ENCODE results near the gene TRPC4AP. TPM values are rescaled to one million over a fixed set of nuclear protein-coding genes. Genes with fewer than 3 reads are reported as not detected.

Gene TRPC4AP
- total and polyA plus RNA-seq, 2 of the 8 experiments (the other 6 are each of a cell fraction or from before 2014, with no cell fraction given) = 73.1 to 74.8 TPM

DNA sequence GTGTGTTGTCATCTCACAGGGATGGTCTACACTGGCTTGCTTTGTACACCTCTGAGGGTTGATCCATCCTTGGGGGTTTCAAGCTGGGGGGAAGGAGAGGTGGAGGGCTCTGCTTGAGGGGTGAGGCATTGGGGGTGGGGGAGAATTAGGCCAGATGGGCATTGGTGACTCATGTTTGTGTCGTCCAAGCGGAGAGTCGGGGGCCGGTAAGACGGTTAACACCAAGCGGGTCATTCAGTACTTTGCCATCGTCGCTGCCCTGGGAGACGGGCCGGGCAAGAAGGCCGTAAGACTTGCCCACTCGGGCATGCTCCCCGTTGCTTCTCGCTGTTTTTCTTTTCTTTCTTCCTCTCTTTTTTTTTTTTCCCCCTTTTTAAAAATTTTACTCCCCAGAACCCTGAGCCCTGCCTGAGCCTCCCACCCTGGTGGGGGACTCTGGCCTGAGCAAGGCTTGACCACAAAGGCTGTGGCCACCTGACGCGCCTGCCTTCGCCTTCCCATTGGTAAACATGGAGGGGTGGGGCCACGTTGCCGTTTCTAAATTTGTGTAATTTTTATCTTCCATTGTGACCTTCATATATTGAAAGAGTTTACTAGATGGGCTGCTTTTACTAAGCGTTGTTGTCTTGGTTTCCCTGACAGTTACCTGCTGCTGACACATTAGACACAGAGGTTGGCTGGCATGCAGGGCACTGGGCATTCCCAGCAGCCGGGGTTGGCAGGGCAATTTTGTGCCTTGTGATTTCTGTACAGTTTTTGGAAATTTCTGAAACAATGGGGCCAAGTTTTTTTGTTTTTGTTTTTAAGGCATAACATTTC is 110.1 kb downstream of the TRPC4AP start:
- Histone ChIP-seq H4K8ac (ENCODE audit: extremely low read depth, insufficient read depth, low read length) (0 out of 2 replicates have a peak overlapping the region, but pooled peaks have one; percentile 8), H2BK5ac (ENCODE audit: low read depth, low read length) (no peak overlapping the region; the same call in 1 of the 2 replicates), H3K23ac (ENCODE audit: insufficient read length) (no peak overlapping the region), H2BK20ac (ENCODE audit: low read length) (no peak overlapping the region), H3K9ac (replicated peaks in 1 of 4; ENCODE audit: extremely low read depth in 1 of 4, low read depth in 3 of 4, low read length in 3 of 4) (no peak overlapping the region), H2AFZ (ENCODE audit: low read length) (no peak overlapping the region), H2BK120ac (replicated peaks; ENCODE audit: low read depth, low read length) (no peak overlapping the region), H3K79me1 (ENCODE audit: low read depth, low read length) (no peaks in the 10 kb centered on the region), H4K20me1 (replicated peaks in 1 of 2; ENCODE audit: control insufficient read depth in 1 of 2, insufficient read depth in 2 of 2, low read length in 2 of 2) (peaks cover 0 to 3% of the 10 kb centered on the region in 2 experiments), H3K23me2 (ENCODE audit: low read depth, low read length) (peaks cover 4% of the 10 kb centered on the region; the same call in 1 of the 2 replicates), H2AK5ac (ENCODE audit: low read depth, low read length) (no peak overlapping the region), H3K4me1 (replicated peaks in 1 of 4; ENCODE audit: control insufficient read depth in 3 of 4, insufficient read depth in 4 of 4, low read length in 3 of 4) (peaks cover 0 to 49% (median 27%) of the 10 kb centered on the region in 4 experiments; a peak in 6 of 7 replicates), H3K56ac (replicated peaks; ENCODE audit: insufficient read length, low read depth, low read length) (no peak overlapping the region), H3K27ac (ENCODE audit: low read depth, low read length) (no peak overlapping the region), H3K9me3 (ENCODE audit: insufficient read depth in 2 of 2, low read depth in 1 of 2, low read length in 1 of 2) (no peaks in the 10 kb centered on the region), H2BK15ac (ENCODE audit: low read length) (no peak overlapping the region), H4K5ac (ENCODE audit: insufficient read length, low read depth, low read length) (no peak overlapping the region), H3K27me3 (replicated peaks in 1 of 4; ENCODE audit: control insufficient read depth in 3 of 4, extremely low read depth in 1 of 4, insufficient read depth in 3 of 4, low read length in 3 of 4) (peaks cover 0 to 16% (median 7%) of the 10 kb centered on the region in 4 experiments; a peak in 3 of 7 replicates), H3K14ac (ENCODE audit: insufficient read length) (no peak overlapping the region), H3K4me2 (ENCODE audit: insufficient read depth in 1 of 2, low read depth in 2 of 2, low read length in 2 of 2) (no peak overlapping the region), H3K4me3 (ENCODE audit: extremely low read depth in 1 of 4, insufficient read depth in 2 of 4, low read depth in 3 of 4, low read length in 4 of 4) (0 out of 8 replicates have a peak overlapping the region, but pooled peaks of 1 of the 4 experiments have one; percentile 29), H3K18ac (ENCODE audit: extremely low read depth, low read length) (no peak overlapping the region; the same call in 1 of the 2 replicates), H3K36me3 (ENCODE audit: control insufficient read depth in 2 of 4, insufficient read depth in 4 of 4, low read length in 3 of 4) (no peaks in the 10 kb centered on the region), H3K4ac (replicated peaks; ENCODE audit: insufficient read length, low read depth, low read length) (no peak overlapping the region), H4K91ac (replicated peaks; ENCODE audit: insufficient read length, low read length) (no peak overlapping the region), H2BK12ac (ENCODE audit: low read depth, low read length) (no peak overlapping the region), H3K79me2 (ENCODE audit: control insufficient read depth in 1 of 2, insufficient read depth in 2 of 2, low read length in 2 of 2) (no peaks in the 10 kb centered on the region)
- TF ChIP-seq, protein P1, sequence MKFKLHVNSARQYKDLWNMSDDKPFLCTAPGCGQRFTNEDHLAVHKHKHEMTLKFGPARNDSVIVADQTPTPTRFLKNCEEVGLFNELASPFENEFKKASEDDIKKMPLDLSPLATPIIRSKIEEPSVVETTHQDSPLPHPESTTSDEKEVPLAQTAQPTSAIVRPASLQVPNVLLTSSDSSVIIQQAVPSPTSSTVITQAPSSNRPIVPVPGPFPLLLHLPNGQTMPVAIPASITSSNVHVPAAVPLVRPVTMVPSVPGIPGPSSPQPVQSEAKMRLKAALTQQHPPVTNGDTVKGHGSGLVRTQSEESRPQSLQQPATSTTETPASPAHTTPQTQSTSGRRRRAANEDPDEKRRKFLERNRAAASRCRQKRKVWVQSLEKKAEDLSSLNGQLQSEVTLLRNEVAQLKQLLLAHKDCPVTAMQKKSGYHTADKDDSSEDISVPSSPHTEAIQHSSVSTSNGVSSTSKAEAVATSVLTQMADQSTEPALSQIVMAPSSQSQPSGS (IDR thresholded peaks at IDR 0.05; ENCODE audit: low read length) = no peak
- TF ChIP-seq ZNF274 (IDR thresholded peaks at IDR 0.05; ENCODE audit: borderline replicate concordance, extremely low read depth, low read length) (no peak), CREB1 (IDR thresholded peaks at IDR 0.05) (no peak)
- DNase-seq (ENCODE audit: low read depth in 1 of 2, low spot score in 2 of 2) = no peak
- ChIA-PET CTCF (ENCODE audit: partially characterized antibody) (interaction anchor here (1.6 to 3.5 kb wide), 2 partner anchors 15 to 109 kb away, joined by 4 to 16 read pairs; no protein-coding TSS in a partner anchor), POLR2A (ENCODE audit: partially characterized antibody) (no interaction called here)
- WGBS, 2 experiments (ENCODE audit: extremely low coverage in 1 of 2, insufficient coverage in 1 of 2, insufficient read length in 1 of 2, insufficient replicate concordance in 2 of 2, low coverage in 1 of 2, low lambda C conversion rate in 2 of 2, missing lambda C conversion rate in 1 of 2) = 91% methylated on average over 21 of the region's 21 CpGs; no CpG with 5 or more reads in 1 of the 2 experiments
- FAIRE-seq = no peak

Measured in H1 (cell line).